Natural killer cell (primary cell): Measurements from ENCODE around the gene RUSF1. TPM values are rescaled to one million over a fixed set of nuclear protein-coding genes. Genes with fewer than 3 reads are reported as not detected.
A peak's percentile ranks its signal among the peaks of the same experiment; 100 is the strongest.
"Not testable (repeated sequence)": the region's sequence is repeated elsewhere in the genome, so short reads cannot be mapped to it uniquely, and the experiment has no call there.

Experiments used
- ATAC-seq, 3 donors: fragments of 150-1000 bp in 2 of 3; fragments of 200-7000 bp in 1 of 3; cut with Tn5 transposase; 1 replicate in 1 of 3; 2 replicates in 2 of 3; pipeline ENCODE4 v1.10.0; 2021; ENCODE audit warnings: mild to moderate bottlenecking in 2 of 3, moderate library complexity in 2 of 3
- DNase-seq, 2 donors: peaks; one replicate each; pipeline versions ENCODE4 v3.0.0 to v3.0.0-alpha.2; 2013 to 2021; ENCODE audit warnings: mixed read lengths in 1 of 2
- H3K27ac ChIP-seq: one replicate; pipeline ENCODE4 v1.5.1; 2013; ENCODE audit warnings: mild to moderate bottlenecking, low read length
- H3K27me3 ChIP-seq: one replicate; pipeline ENCODE4 v1.6.1; 2013; ENCODE audit warnings: low read length; ENCODE audit not compliant: control insufficient read depth, insufficient read depth
- H3K36me3 ChIP-seq: one replicate; pipeline ENCODE4 v1.6.1; 2013; ENCODE audit warnings: low read length; ENCODE audit not compliant: control insufficient read depth, insufficient read depth
- H3K4me1 ChIP-seq: one replicate; pipeline ENCODE4 v1.6.1; 2013; ENCODE audit warnings: low read length; ENCODE audit not compliant: control insufficient read depth, insufficient read depth
- H3K4me3 ChIP-seq: one replicate; pipeline ENCODE4 v1.5.1; 2013; ENCODE audit warnings: low read length
- H3K9me3 ChIP-seq: one replicate; pipeline ENCODE4 v1.6.1; 2013; ENCODE audit warnings: low read length; ENCODE audit not compliant: control insufficient read depth, insufficient read depth
- H3K27ac Mint-ChIP-seq, 2 donors: one replicate each; pipeline ENCODE4 v1.8.0; 2022; ENCODE audit warnings: mild to moderate bottlenecking in 2 of 2, mixed read lengths in 2 of 2, moderate library complexity in 1 of 2
- H3K27me3 Mint-ChIP-seq, 2 donors: one replicate each; pipeline ENCODE4 v1.8.0; 2022; ENCODE audit warnings: low read depth in 2 of 2, mixed read lengths in 2 of 2
- H3K36me3 Mint-ChIP-seq: one replicate; pipeline ENCODE4 v1.8.0; 2022; ENCODE audit warnings: mixed read lengths
- H3K4me1 Mint-ChIP-seq, 2 donors: one replicate each; pipeline ENCODE4 v1.8.0; 2022; ENCODE audit warnings: mixed read lengths in 2 of 2
- H3K4me3 Mint-ChIP-seq: one replicate; pipeline ENCODE4 v1.8.0; 2022; ENCODE audit warnings: mild to moderate bottlenecking, moderate library complexity, mixed read lengths
- H3K9me3 Mint-ChIP-seq, 2 donors: one replicate each; pipeline ENCODE4 v1.8.0; 2022; ENCODE audit warnings: mixed read lengths in 2 of 2
- CTCF ChIP-seq: fragments of 200-600 bp; IDR thresholded peaks from one replicate; pipeline ENCODE4 v1.8.0; 2022; ENCODE audit warnings: antibody characterized with exemption
- WGBS: methylation state at CpG from one replicate; pipeline ENCODE4 v1.1.7; 2013; ENCODE audit warnings: missing lambda C conversion rate; ENCODE audit not compliant: insufficient coverage; 5-methylcytosine and 5-hydroxymethylcytosine counted together
- intact Hi-C: fragments of 100-400 bp; cut with micrococcal nuclease; formaldehyde crosslinking; loops from one replicate; pipeline ENCODE4 v1.14.2; 2022
- total RNA-seq, 4 donors: library from RNA; stranded (reverse); fragments of 120-200 nt in 1 of 4; gene quantifications; one replicate each; pipeline versions ENCODE4 v1.2.3 to v1.2.4, GENCODE V29; 2013 to 2022

The RUSF1 gene
- total RNA-seq, 3 donors from 2014 or later (not counting 1 experiment from before 2014, with no cell fraction given): 50.2 to 61.5 (median 51.9) TPM

- TF ChIP-seq CTCF: no peak
- DNase-seq: no peak
- no peak overlapping the region for H3K27ac Mint-ChIP-seq
- H3K4me1 Mint-ChIP-seq: peaks cover 7% of the 10 kb centered on the region in 2 donors
- peak overlapping the region; percentile 67 for H3K4me3 Mint-ChIP-seq
- H3K27me3 Mint-ChIP-seq: peaks cover 10 to 15% of the 10 kb centered on the region in 2 donors
- Histone ChIP-seq H3K9me3 (no peaks in the 10 kb centered on the region), H3K4me1 (peaks cover 19% of the 10 kb centered on the region), H3K4me3 (no peak overlapping the region), H3K27ac (no peak overlapping the region), H3K36me3 (no peaks in the 10 kb centered on the region), H3K27me3 (no peaks in the 10 kb centered on the region)
- H3K36me3 Mint-ChIP-seq: no peaks in the 10 kb centered on the region
- no peak for ATAC-seq
- WGBS: 100% methylated on average over 5 of the region's 5 CpGs
- intact Hi-C loops: no loop called here
- no peaks in the 10 kb centered on the region for H3K9me3 Mint-ChIP-seq
These were observed 22.1 kb downstream of the RUSF1 start for GRCh38 chr16:31486045-31486444.

GRCh38 chr16:31485571-31485970, 22.6 kb downstream of the RUSF1 start:
- intact Hi-C loops: no loop called here
- Mint-ChIP-seq H3K27ac (no peak overlapping the region), H3K9me3 (no peaks in the 10 kb centered on the region), H3K4me1 (peaks cover 7% of the 10 kb centered on the region in 2 donors), H3K36me3 (no peaks in the 10 kb centered on the region), H3K4me3 (peak overlapping the region; percentile 50), H3K27me3 (peaks cover 10 to 15% of the 10 kb centered on the region in 2 donors)
- Histone ChIP-seq H3K4me1 (peaks cover 19% of the 10 kb centered on the region), H3K27me3 (no peaks in the 10 kb centered on the region), H3K9me3 (no peaks in the 10 kb centered on the region), H3K4me3 (no peak overlapping the region), H3K36me3 (no peaks in the 10 kb centered on the region), H3K27ac (no peak overlapping the region)
- ATAC-seq (no peak), DNase-seq (no peak)
- TF ChIP-seq CTCF: no peak
- 96% methylated on average over 17 of the region's 17 CpGs for WGBS

- 89% methylated on average over 14 of the region's 14 CpGs for WGBS
- H3K36me3 ChIP-seq: no peaks in the 10 kb centered on the region
- no peaks in the 10 kb centered on the region for H3K9me3 ChIP-seq
- no peak for TF ChIP-seq CTCF
- peaks cover 19% of the 10 kb centered on the region for H3K4me1 ChIP-seq
- Mint-ChIP-seq H3K4me1 (peaks cover 7% of the 10 kb centered on the region in 2 donors), H3K4me3 (no peak overlapping the region), H3K9me3 (no peaks in the 10 kb centered on the region), H3K27me3 (peaks cover 10 to 15% of the 10 kb centered on the region in 2 donors), H3K27ac (no peak overlapping the region), H3K36me3 (no peaks in the 10 kb centered on the region)
- H3K4me3 ChIP-seq: no peak overlapping the region
- H3K27me3 ChIP-seq: no peaks in the 10 kb centered on the region
- H3K27ac ChIP-seq: no peak overlapping the region
- ATAC-seq (no peak), DNase-seq (no peak)
- intact Hi-C loops: no loop called here
These were observed 23.6 kb downstream of the RUSF1 start for GRCh38 chr16:31484491-31485171.

GRCh38 chr16:31484048-31484447, 24.1 kb downstream of the RUSF1 start:
- peaks cover 19% of the 10 kb centered on the region for H3K4me1 ChIP-seq
- intact Hi-C loops, H3K36me3 Mint-ChIP-seq, H3K27ac ChIP-seq, H3K4me3 Mint-ChIP-seq, H3K9me3 Mint-ChIP-seq, H3K27me3 ChIP-seq, H3K9me3 ChIP-seq, H3K27ac Mint-ChIP-seq, H3K36me3 ChIP-seq, ATAC-seq, H3K4me1 Mint-ChIP-seq, DNase-seq, H3K4me3 ChIP-seq: not testable (repeated sequence)
- WGBS: 83% methylated on average over 2 of the region's 4 CpGs
- H3K27me3 Mint-ChIP-seq: peaks cover 10 to 15% of the 10 kb centered on the region in 2 donors
